ENCODE results near the gene NFYB.

Gene NFYB

GRCh38 chr12:104109446-104110271 is 28.4 kb downstream of the NFYB start:
- no peak for DNase-seq

- DNase-seq = peak; percentile 89
Measured at GRCh38 chr12:104108755-104109445, 29.1 kb downstream of the NFYB start.

- no peak for DNase-seq
Measured at GRCh38 chr12:104106965-104107364, 31.0 kb downstream of the NFYB start.

- DNase-seq = no peak
Measured at GRCh38 chr12:104105461-104105860, 32.5 kb downstream of the NFYB start.

- no peak for DNase-seq
Measured at GRCh38 chr12:104097954-104098353, 40.1 kb downstream of the NFYB start.

- no peak for DNase-seq
Measured at GRCh38 chr12:104095289-104095688, 42.7 kb downstream of the NFYB start.

- DNase-seq = no peak
Measured at GRCh38 chr12:104094284-104094683, 43.7 kb downstream of the NFYB start.

- no peak for DNase-seq
Measured at GRCh38 chr12:104091136-104091535, 46.9 kb downstream of the NFYB start.

- no peak for DNase-seq
Measured at GRCh38 chr12:104090685-104091084, 47.3 kb downstream of the NFYB start.

GRCh38 chr12:104083769-104084475 is 54.1 kb downstream of the NFYB start:
- DNase-seq = no peak

GRCh38 chr12:104080764-104081163 is 57.2 kb downstream of the NFYB start:
- DNase-seq = no peak

GRCh38 chr12:104079024-104079423 is 59.0 kb downstream of the NFYB start:
- no peak for DNase-seq

GRCh38 chr12:104073699-104074098 is 64.3 kb downstream of the NFYB start:
- DNase-seq = no peak

- DNase-seq = no peak
Measured at GRCh38 chr12:104072099-104072498, 65.9 kb downstream of the NFYB start.
